GM23338 (cell line): ENCODE data around the gene GPR83. TPM values are rescaled to one million over a fixed set of nuclear protein-coding genes. Genes with fewer than 3 reads are reported as not detected.

Source experiments
- ATAC-seq: fragments of 200-7000 bp; cut with Tn5 transposase; 3 replicates; pipeline ENCODE4 v1.9.1; 2020
- DNase-seq: peaks from one replicate; pipeline ENCODE4 v3.0.0-alpha.2; 2015; ENCODE audit warnings: low spot score
- H2AFZ ChIP-seq: fragments of 200-600 bp; sonication (generic); 2 replicates; pipeline ENCODE4 v1.8.0; 2016; ENCODE audit warnings: antibody characterized with exemption, mild to moderate bottlenecking, moderate library complexity
- H3F3A ChIP-seq: fragments of 200-600 bp; sonication (generic); replicated peaks from 2 replicates; pipeline ENCODE4 v1.8.0; 2017; ENCODE audit warnings: antibody characterized with exemption, mixed run types, low read depth
- H3K27ac ChIP-seq: fragments of 200-600 bp; sonication (generic); 2 replicates; pipeline ENCODE4 v1.6.1; 2016; ENCODE audit warnings: low read depth
- H3K27me3 ChIP-seq: fragments of 200-600 bp; sonication (generic); 2 replicates; pipeline ENCODE4 v1.8.0; 2016; ENCODE audit warnings: mild to moderate bottlenecking, mixed run types, moderate library complexity; ENCODE audit not compliant: insufficient read depth
- H3K36me3 ChIP-seq: fragments of 200-600 bp; sonication (generic); 2 replicates; pipeline ENCODE4 v1.8.0; 2016; ENCODE audit warnings: mild to moderate bottlenecking; ENCODE audit not compliant: insufficient read depth
- H3K4me1 ChIP-seq: fragments of 200-600 bp; sonication (generic); 2 replicates; pipeline ENCODE4 v1.8.0; 2016; ENCODE audit warnings: mild to moderate bottlenecking, moderate library complexity; ENCODE audit not compliant: insufficient read depth
- H3K4me2 ChIP-seq: fragments of 200-600 bp; sonication (generic); 2 replicates; pipeline ENCODE4 v1.7.1; 2017; ENCODE audit warnings: mixed run types
- H3K4me3 ChIP-seq: fragments of 200-600 bp; sonication (generic); 2 replicates; pipeline ENCODE4 v1.6.1; 2016; ENCODE audit warnings: mixed run types
- H3K79me2 ChIP-seq: fragments of 200-600 bp; sonication (generic); replicated peaks from 2 replicates; pipeline ENCODE4 v1.8.0; 2017; ENCODE audit warnings: mild to moderate bottlenecking; ENCODE audit not compliant: insufficient read depth
- H3K9me2 ChIP-seq: fragments of 200-600 bp; sonication (generic); 2 replicates; pipeline ENCODE4 v1.8.0; 2017; ENCODE audit not compliant: insufficient read depth
- H4K20me1 ChIP-seq: fragments of 200-600 bp; sonication (generic); replicated peaks from 2 replicates; pipeline ENCODE4 v1.8.0; 2017; ENCODE audit warnings: mild to moderate bottlenecking; ENCODE audit not compliant: insufficient read depth
- H3K27ac Mint-ChIP-seq: 2 replicates; pipeline ENCODE4 v1.8.0; 2020; ENCODE audit warnings: inconsistent platforms, mild to moderate bottlenecking, moderate library complexity, mixed read lengths
- H3K27me3 Mint-ChIP-seq: 3 replicates; pipeline ENCODE4 v1.8.0; 2022; ENCODE audit warnings: low read depth, mild to moderate bottlenecking, moderate library complexity, mixed read lengths, inconsistent platforms; ENCODE audit not compliant: insufficient read depth, poor library complexity
- H3K36me3 Mint-ChIP-seq: 3 replicates; pipeline ENCODE4 v1.8.0; 2021; ENCODE audit warnings: low read depth, mild to moderate bottlenecking, inconsistent platforms, moderate library complexity, mixed read lengths
- H3K4me1 Mint-ChIP-seq: 3 replicates; pipeline ENCODE4 v1.8.0; 2020; ENCODE audit warnings: mild to moderate bottlenecking, inconsistent platforms, mixed read lengths
- H3K4me3 Mint-ChIP-seq: 3 replicates; pipeline ENCODE4 v1.8.0; 2021; ENCODE audit warnings: moderate library complexity, mild to moderate bottlenecking, inconsistent platforms, mixed read lengths
- H3K9me3 Mint-ChIP-seq: 3 replicates; pipeline ENCODE4 v1.8.0; 2020; ENCODE audit warnings: moderate library complexity, mild to moderate bottlenecking, inconsistent platforms, mixed read lengths
- EZH2 ChIP-seq: fragments of 200-600 bp; sonication (generic); IDR thresholded peaks from one replicate; pipeline ENCODE4 v1.8.0; 2017; ENCODE audit warnings: antibody characterized with exemption, mild to moderate bottlenecking, low read depth; ENCODE audit not compliant: unreplicated experiment
- EZH2phosphoT487 ChIP-seq: fragments of 200-600 bp; sonication (generic); IDR thresholded peaks from one replicate; pipeline ENCODE4 v1.8.1; 2018; ENCODE audit warnings: antibody characterized with exemption; ENCODE audit not compliant: unreplicated experiment
- JUNB ChIP-seq: IDR thresholded peaks from one replicate; pipeline ENCODE4 v1.6.1; 2016; ENCODE audit warnings: antibody characterized with exemption; ENCODE audit not compliant: unreplicated experiment
- NANOG ChIP-seq: IDR thresholded peaks from 2 replicates; pipeline ENCODE4 v1.6.1; 2016; ENCODE audit warnings: antibody characterized with exemption, borderline replicate concordance
- POLR2AphosphoS5 ChIP-seq: IDR thresholded peaks from 2 replicates; pipeline ENCODE4 v1.6.1; 2016; ENCODE audit warnings: antibody characterized with exemption, low read depth
- STAT1 ChIP-seq: IDR thresholded peaks from one replicate; pipeline ENCODE4 v1.6.1; 2016; ENCODE audit warnings: antibody characterized with exemption; ENCODE audit not compliant: unreplicated experiment
- ZNF114 ChIP-seq: fragments of 250-450 bp; sonication (Bioruptor Pico); IDR thresholded peaks from 2 replicates; pipeline ENCODE4 v1.5.0; 2020; ENCODE audit warnings: mild to moderate bottlenecking, moderate library complexity
- ZNF331 ChIP-seq: fragments of 250-450 bp; sonication (Bioruptor Pico); IDR thresholded peaks from 2 replicates; pipeline ENCODE4 v1.5.0; 2020; ENCODE audit warnings: low read depth, mild to moderate bottlenecking, moderate library complexity
- polyA plus RNA-seq: library from polyadenylated mRNA; unstranded; fragments of >200 nt; fragmentation: Nextera tagmentation; extraction: Ambion mirVana; gene quantifications from 2 replicates; pipeline ENCODE4 v1.2.1, GENCODE V29; 2016
- total RNA-seq: library from RNA; depleted of rRNA; stranded (reverse); fragments of >200 nt; shearing (Covaris generic); gene quantifications from 2 replicates; pipeline ENCODE4 v1.2.3, GENCODE V29; 2014
- TF ChIP-seq, protein P1 (sequence below): fragments of 250-450 bp; sonication (Bioruptor Pico); IDR thresholded peaks from 2 replicates; pipeline ENCODE4 v1.5.0; 2020; ENCODE audit warnings: mild to moderate bottlenecking, moderate library complexity
- TF ChIP-seq, protein P2 (sequence below): IDR thresholded peaks from one replicate; pipeline ENCODE4 v1.6.1; 2018; ENCODE audit warnings: antibody characterized with exemption; ENCODE audit not compliant: unreplicated experiment
- TF ChIP-seq, protein P3 (sequence below), 2 experiments: fragments of 200-600 bp in 1 of 2; sonication (generic) in 1 of 2; conservative IDR thresholded peaks; 2 replicates each; pipeline versions ENCODE4 v1.5.1 to v1.6.1; 2016 to 2017; ENCODE audit warnings: antibody characterized with exemption in 2 of 2, low read depth in 2 of 2, mild to moderate bottlenecking in 2 of 2, moderate library complexity in 1 of 2

Gene GPR83
- total and polyA plus RNA-seq, 2 experiments from 2014 or later = 0.17 to 0.18 TPM

GRCh38 chr11:94343495-94343894 is 57.7 kb downstream of the GPR83 start:
- peaks cover 7% of the 10 kb centered on the region for H3K27me3 Mint-ChIP-seq
- no peak overlapping the region for H3K4me2 ChIP-seq
- DNase-seq = no peak
- H3K27ac ChIP-seq = no peak overlapping the region
- TF ChIP-seq, protein P1, sequence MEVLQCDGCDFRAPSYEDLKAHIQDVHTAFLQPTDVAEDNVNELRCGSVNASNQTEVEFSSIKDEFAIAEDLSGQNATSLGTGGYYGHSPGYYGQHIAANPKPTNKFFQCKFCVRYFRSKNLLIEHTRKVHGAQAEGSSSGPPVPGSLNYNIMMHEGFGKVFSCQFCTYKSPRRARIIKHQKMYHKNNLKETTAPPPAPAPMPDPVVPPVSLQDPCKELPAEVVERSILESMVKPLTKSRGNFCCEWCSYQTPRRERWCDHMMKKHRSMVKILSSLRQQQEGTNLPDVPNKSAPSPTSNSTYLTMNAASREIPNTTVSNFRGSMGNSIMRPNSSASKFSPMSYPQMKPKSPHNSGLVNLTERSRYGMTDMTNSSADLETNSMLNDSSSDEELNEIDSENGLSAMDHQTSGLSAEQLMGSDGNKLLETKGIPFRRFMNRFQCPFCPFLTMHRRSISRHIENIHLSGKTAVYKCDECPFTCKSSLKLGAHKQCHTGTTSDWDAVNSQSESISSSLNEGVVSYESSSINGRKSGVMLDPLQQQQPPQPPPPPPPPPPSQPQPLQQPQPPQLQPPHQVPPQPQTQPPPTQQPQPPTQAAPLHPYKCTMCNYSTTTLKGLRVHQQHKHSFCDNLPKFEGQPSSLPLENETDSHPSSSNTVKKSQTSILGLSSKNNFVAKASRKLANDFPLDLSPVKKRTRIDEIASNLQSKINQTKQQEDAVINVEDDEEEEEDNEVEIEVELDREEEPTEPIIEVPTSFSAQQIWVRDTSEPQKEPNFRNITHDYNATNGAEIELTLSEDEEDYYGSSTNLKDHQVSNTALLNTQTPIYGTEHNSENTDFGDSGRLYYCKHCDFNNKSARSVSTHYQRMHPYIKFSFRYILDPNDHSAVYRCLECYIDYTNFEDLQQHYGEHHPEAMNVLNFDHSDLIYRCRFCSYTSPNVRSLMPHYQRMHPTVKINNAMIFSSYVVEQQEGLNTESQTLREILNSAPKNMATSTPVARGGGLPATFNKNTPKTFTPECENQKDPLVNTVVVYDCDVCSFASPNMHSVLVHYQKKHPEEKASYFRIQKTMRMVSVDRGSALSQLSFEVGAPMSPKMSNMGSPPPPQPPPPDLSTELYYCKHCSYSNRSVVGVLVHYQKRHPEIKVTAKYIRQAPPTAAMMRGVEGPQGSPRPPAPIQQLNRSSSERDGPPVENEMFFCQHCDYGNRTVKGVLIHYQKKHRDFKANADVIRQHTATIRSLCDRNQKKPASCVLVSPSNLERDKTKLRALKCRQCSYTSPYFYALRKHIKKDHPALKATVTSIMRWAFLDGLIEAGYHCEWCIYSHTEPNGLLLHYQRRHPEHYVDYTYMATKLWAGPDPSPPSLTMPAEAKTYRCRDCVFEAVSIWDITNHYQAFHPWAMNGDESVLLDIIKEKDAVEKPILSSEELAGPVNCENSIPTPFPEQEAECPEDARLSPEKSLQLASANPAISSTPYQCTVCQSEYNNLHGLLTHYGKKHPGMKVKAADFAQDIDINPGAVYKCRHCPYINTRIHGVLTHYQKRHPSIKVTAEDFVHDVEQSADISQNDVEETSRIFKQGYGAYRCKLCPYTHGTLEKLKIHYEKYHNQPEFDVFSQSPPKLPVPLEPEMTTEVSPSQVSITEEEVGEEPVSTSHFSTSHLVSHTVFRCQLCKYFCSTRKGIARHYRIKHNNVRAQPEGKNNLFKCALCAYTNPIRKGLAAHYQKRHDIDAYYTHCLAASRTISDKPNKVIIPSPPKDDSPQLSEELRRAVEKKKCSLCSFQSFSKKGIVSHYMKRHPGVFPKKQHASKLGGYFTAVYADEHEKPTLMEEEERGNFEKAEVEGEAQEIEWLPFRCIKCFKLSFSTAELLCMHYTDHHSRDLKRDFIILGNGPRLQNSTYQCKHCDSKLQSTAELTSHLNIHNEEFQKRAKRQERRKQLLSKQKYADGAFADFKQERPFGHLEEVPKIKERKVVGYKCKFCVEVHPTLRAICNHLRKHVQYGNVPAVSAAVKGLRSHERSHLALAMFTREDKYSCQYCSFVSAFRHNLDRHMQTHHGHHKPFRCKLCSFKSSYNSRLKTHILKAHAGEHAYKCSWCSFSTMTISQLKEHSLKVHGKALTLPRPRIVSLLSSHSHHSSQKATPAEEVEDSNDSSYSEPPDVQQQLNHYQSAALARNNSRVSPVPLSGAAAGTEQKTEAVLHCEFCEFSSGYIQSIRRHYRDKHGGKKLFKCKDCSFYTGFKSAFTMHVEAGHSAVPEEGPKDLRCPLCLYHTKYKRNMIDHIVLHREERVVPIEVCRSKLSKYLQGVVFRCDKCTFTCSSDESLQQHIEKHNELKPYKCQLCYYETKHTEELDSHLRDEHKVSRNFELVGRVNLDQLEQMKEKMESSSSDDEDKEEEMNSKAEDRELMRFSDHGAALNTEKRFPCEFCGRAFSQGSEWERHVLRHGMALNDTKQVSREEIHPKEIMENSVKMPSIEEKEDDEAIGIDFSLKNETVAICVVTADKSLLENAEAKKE (CRISPR knock-in tag) = no peak
- TF ChIP-seq ZNF331 (no peak), ZNF114 (CRISPR knock-in tag) (no peak), STAT1 (no peak), NANOG (no peak), POLR2AphosphoS5 (no peak), EZH2 (no peak), JUNB (no peak), EZH2phosphoT487 (no peak)
- TF ChIP-seq, protein P2, sequence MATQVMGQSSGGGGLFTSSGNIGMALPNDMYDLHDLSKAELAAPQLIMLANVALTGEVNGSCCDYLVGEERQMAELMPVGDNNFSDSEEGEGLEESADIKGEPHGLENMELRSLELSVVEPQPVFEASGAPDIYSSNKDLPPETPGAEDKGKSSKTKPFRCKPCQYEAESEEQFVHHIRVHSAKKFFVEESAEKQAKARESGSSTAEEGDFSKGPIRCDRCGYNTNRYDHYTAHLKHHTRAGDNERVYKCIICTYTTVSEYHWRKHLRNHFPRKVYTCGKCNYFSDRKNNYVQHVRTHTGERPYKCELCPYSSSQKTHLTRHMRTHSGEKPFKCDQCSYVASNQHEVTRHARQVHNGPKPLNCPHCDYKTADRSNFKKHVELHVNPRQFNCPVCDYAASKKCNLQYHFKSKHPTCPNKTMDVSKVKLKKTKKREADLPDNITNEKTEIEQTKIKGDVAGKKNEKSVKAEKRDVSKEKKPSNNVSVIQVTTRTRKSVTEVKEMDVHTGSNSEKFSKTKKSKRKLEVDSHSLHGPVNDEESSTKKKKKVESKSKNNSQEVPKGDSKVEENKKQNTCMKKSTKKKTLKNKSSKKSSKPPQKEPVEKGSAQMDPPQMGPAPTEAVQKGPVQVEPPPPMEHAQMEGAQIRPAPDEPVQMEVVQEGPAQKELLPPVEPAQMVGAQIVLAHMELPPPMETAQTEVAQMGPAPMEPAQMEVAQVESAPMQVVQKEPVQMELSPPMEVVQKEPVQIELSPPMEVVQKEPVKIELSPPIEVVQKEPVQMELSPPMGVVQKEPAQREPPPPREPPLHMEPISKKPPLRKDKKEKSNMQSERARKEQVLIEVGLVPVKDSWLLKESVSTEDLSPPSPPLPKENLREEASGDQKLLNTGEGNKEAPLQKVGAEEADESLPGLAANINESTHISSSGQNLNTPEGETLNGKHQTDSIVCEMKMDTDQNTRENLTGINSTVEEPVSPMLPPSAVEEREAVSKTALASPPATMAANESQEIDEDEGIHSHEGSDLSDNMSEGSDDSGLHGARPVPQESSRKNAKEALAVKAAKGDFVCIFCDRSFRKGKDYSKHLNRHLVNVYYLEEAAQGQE = no peak
- TF ChIP-seq, protein P3, sequence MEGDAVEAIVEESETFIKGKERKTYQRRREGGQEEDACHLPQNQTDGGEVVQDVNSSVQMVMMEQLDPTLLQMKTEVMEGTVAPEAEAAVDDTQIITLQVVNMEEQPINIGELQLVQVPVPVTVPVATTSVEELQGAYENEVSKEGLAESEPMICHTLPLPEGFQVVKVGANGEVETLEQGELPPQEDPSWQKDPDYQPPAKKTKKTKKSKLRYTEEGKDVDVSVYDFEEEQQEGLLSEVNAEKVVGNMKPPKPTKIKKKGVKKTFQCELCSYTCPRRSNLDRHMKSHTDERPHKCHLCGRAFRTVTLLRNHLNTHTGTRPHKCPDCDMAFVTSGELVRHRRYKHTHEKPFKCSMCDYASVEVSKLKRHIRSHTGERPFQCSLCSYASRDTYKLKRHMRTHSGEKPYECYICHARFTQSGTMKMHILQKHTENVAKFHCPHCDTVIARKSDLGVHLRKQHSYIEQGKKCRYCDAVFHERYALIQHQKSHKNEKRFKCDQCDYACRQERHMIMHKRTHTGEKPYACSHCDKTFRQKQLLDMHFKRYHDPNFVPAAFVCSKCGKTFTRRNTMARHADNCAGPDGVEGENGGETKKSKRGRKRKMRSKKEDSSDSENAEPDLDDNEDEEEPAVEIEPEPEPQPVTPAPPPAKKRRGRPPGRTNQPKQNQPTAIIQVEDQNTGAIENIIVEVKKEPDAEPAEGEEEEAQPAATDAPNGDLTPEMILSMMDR (conservative IDR thresholded peaks at IDR 0.05; ENCODE audit: low read depth in 2 of 2) = no peak
- no peaks in the 10 kb centered on the region for H3K4me1 ChIP-seq
- H3K27me3 ChIP-seq = no peaks in the 10 kb centered on the region
- no peaks in the 10 kb centered on the region for H3K36me3 ChIP-seq
- no peaks in the 10 kb centered on the region for H4K20me1 ChIP-seq
- H3K36me3 Mint-ChIP-seq = peaks cover 30% of the 10 kb centered on the region
- no peak overlapping the region for H3K4me3 ChIP-seq
- no peak for ATAC-seq
- peaks cover 5% of the 10 kb centered on the region; the same call in 1 of the 3 replicates for H3K4me1 Mint-ChIP-seq
- no peak overlapping the region for H3K4me3 Mint-ChIP-seq
- peaks cover 43% of the 10 kb centered on the region for H3K9me3 Mint-ChIP-seq
- no peak overlapping the region for H2AFZ ChIP-seq
- H3K27ac Mint-ChIP-seq = no peak overlapping the region
- no peaks in the 10 kb centered on the region for H3K79me2 ChIP-seq
- H3K9me2 ChIP-seq = no peaks in the 10 kb centered on the region
- H3F3A ChIP-seq = no peaks in the 10 kb centered on the region
